MM.1S (cell line): ENCODE data around the gene SLC8A3.

Experiments
- DNase-seq: peaks from one replicate; pipeline ENCODE4 v3.0.0-alpha.2; 2015
- H2AFZ ChIP-seq: fragments of 300-600 bp; sonication (generic); 2 replicates; pipeline ENCODE4 v1.6.0; 2016; ENCODE audit warnings: antibody characterized with exemption, low read length
- H3F3A ChIP-seq: fragments of 300-600 bp; sonication (generic); 2 replicates; pipeline ENCODE4 v1.6.1; 2016; ENCODE audit warnings: mild to moderate bottlenecking, antibody characterized with exemption, low read length, moderate library complexity, mixed read lengths; ENCODE audit not compliant: insufficient read depth
- H3K27ac ChIP-seq: fragments of 300-600 bp; sonication (generic); 2 replicates; pipeline ENCODE4 v1.5.1; 2016; ENCODE audit warnings: mild to moderate bottlenecking, low read length
- H3K27me3 ChIP-seq: fragments of 300-600 bp; sonication (generic); replicated peaks from 2 replicates; pipeline ENCODE4 v1.6.0; 2016; ENCODE audit warnings: low read length; ENCODE audit not compliant: insufficient read depth
- H3K36me3 ChIP-seq: fragments of 300-600 bp; sonication (generic); replicated peaks from 2 replicates; pipeline ENCODE4 v1.6.1; 2016; ENCODE audit warnings: mild to moderate bottlenecking, low read length, mixed read lengths; ENCODE audit not compliant: insufficient read depth
- H3K4me1 ChIP-seq: fragments of 300-600 bp; sonication (generic); 2 replicates; pipeline ENCODE4 v1.6.1; 2016; ENCODE audit warnings: low read length, mixed read lengths
- H3K4me2 ChIP-seq: fragments of 300-600 bp; sonication (generic); 2 replicates; pipeline ENCODE4 v1.6.0; 2016; ENCODE audit warnings: low read depth, low read length
- H3K4me3 ChIP-seq: fragments of 300-600 bp; sonication (generic); 2 replicates; pipeline ENCODE4 v1.5.1; 2016; ENCODE audit warnings: low read length, mixed read lengths
- H3K79me2 ChIP-seq: fragments of 300-600 bp; sonication (generic); 2 replicates; pipeline ENCODE4 v1.6.1; 2016; ENCODE audit warnings: mixed run types, low read length, mixed read lengths
- H3K9ac ChIP-seq: fragments of 300-600 bp; sonication (generic); 2 replicates; pipeline ENCODE4 v1.6.1; 2016; ENCODE audit warnings: low read length, mixed read lengths
- H3K9me2 ChIP-seq: fragments of 300-600 bp; sonication (generic); replicated peaks from 2 replicates; pipeline ENCODE4 v1.6.1; 2016; ENCODE audit warnings: mild to moderate bottlenecking, low read length, mixed read lengths; ENCODE audit not compliant: insufficient read depth
- H3K9me3 ChIP-seq: fragments of 300-600 bp; sonication (generic); replicated peaks from 2 replicates; pipeline ENCODE4 v1.6.1; 2016; ENCODE audit warnings: mild to moderate bottlenecking, low read length, mixed read lengths; ENCODE audit not compliant: insufficient read depth
- H4K20me1 ChIP-seq: fragments of 300-600 bp; sonication (generic); 2 replicates; pipeline ENCODE4 v1.6.1; 2016; ENCODE audit warnings: mild to moderate bottlenecking, low read length, moderate library complexity, mixed read lengths; ENCODE audit not compliant: insufficient read depth
- EZH2 ChIP-seq: fragments of 300-600 bp; sonication (generic); optimal IDR thresholded peaks from 2 replicates; pipeline ENCODE3; 2017; ENCODE audit warnings: low read depth, mild to moderate bottlenecking, antibody characterized with exemption, low read length, mixed read lengths
- EZH2phosphoT487 ChIP-seq: fragments of 300-600 bp; sonication (generic); IDR thresholded peaks from 2 replicates; pipeline ENCODE4 v1.6.1; 2018; ENCODE audit warnings: antibody characterized with exemption, low read length
- TF ChIP-seq, protein P1 (sequence below): fragments of 300-600 bp; sonication (generic); IDR thresholded peaks from 2 replicates; pipeline ENCODE4 v1.5.1; 2016; ENCODE audit warnings: antibody characterized with exemption, low read length, mixed read lengths

The SLC8A3 gene

GRCh38 chr14:70080076-70080475 lies 108.7 kb downstream of the SLC8A3 start:
- DNase-seq = no peak
- Histone ChIP-seq H3K4me1 (no peaks in the 10 kb centered on the region), H3K27me3 (no peaks in the 10 kb centered on the region), H3K9me3 (no peaks in the 10 kb centered on the region), H3K4me3 (no peak overlapping the region), H4K20me1 (no peaks in the 10 kb centered on the region), H3K9me2 (no peaks in the 10 kb centered on the region), H3K79me2 (no peaks in the 10 kb centered on the region), H3F3A (no peaks in the 10 kb centered on the region), H3K36me3 (no peaks in the 10 kb centered on the region), H3K4me2 (no peak overlapping the region), H3K9ac (no peak overlapping the region), H2AFZ (no peak overlapping the region), H3K27ac (no peak overlapping the region)
- no peak for TF ChIP-seq EZH2
- no peak for TF ChIP-seq EZH2phosphoT487
- TF ChIP-seq, protein P1, sequence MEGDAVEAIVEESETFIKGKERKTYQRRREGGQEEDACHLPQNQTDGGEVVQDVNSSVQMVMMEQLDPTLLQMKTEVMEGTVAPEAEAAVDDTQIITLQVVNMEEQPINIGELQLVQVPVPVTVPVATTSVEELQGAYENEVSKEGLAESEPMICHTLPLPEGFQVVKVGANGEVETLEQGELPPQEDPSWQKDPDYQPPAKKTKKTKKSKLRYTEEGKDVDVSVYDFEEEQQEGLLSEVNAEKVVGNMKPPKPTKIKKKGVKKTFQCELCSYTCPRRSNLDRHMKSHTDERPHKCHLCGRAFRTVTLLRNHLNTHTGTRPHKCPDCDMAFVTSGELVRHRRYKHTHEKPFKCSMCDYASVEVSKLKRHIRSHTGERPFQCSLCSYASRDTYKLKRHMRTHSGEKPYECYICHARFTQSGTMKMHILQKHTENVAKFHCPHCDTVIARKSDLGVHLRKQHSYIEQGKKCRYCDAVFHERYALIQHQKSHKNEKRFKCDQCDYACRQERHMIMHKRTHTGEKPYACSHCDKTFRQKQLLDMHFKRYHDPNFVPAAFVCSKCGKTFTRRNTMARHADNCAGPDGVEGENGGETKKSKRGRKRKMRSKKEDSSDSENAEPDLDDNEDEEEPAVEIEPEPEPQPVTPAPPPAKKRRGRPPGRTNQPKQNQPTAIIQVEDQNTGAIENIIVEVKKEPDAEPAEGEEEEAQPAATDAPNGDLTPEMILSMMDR = no peak

DNA sequence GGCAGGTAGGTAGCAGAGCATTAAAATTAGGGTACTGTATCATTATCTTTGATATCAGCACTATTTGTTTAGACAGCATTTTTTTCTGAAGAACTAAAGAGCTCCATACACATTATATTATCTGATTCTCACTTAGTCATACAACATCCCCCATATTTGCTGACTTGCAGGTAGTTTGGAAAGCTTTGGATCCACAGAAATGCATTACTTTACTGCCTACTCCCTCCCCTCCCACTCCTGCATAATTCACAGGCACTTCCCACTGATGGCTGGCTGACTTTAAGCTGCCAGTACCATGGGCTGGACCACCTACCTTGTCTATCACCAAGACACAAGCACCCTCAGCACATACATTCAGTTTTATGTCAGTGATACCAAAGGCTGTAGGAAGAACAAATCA lies 110.4 kb downstream of the SLC8A3 start:
- Histone ChIP-seq H3K27me3 (no peaks in the 10 kb centered on the region), H3F3A (no peaks in the 10 kb centered on the region), H3K4me2 (no peak overlapping the region), H3K9me3 (no peaks in the 10 kb centered on the region), H2AFZ (no peak overlapping the region), H4K20me1 (no peaks in the 10 kb centered on the region), H3K27ac (no peak overlapping the region), H3K4me3 (no peak overlapping the region), H3K9me2 (no peaks in the 10 kb centered on the region), H3K36me3 (no peaks in the 10 kb centered on the region), H3K9ac (no peak overlapping the region), H3K79me2 (no peaks in the 10 kb centered on the region), H3K4me1 (no peaks in the 10 kb centered on the region)
- no peak for DNase-seq
- TF ChIP-seq, protein P1 = no peak
- TF ChIP-seq EZH2phosphoT487 (no peak), EZH2 (no peak)

DNA sequence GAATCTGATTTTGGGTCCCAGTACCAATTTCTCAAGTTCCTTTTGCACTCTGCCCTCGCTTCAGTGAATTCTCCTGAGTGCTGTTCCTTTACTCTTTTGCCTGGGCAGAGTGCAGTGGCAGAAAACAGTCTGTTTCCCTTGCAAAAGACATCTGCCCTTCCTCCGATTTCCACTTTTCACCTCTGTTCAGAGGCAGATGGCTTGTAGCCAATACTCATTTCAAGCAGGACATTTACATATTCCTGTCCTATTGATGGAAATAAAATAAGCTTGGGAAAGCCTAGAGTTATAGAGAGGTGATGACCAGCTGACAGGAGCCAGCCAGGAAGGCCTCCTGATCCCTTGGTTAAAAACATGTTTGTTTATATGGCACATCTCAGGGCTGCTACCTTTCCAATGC lies 111.0 kb downstream of the SLC8A3 start:
- Histone ChIP-seq H3K9ac (no peak overlapping the region), H3K9me3 (no peaks in the 10 kb centered on the region), H3K4me1 (no peaks in the 10 kb centered on the region), H3K9me2 (no peaks in the 10 kb centered on the region), H3K79me2 (no peaks in the 10 kb centered on the region), H3K36me3 (no peaks in the 10 kb centered on the region), H3K4me2 (no peak overlapping the region), H4K20me1 (no peaks in the 10 kb centered on the region), H3K4me3 (no peak overlapping the region), H2AFZ (no peak overlapping the region), H3K27me3 (no peaks in the 10 kb centered on the region), H3K27ac (no peak overlapping the region), H3F3A (no peaks in the 10 kb centered on the region)
- no peak for DNase-seq
- TF ChIP-seq, protein P1 = no peak
- TF ChIP-seq EZH2phosphoT487 (no peak), EZH2 (no peak)
